Parathyroid adenoma (tissue), 2 donors: Measurements from ENCODE around the gene CNNM2.

Source experiments
- H2AFZ ChIP-seq: fragments of 300-600 bp; sonication (generic); one replicate; pipeline ENCODE4 v1.7.0; 2017; ENCODE audit warnings: antibody characterized with exemption, mild to moderate bottlenecking
- H3K27ac ChIP-seq: fragments of 300-600 bp; sonication (generic); one replicate; pipeline ENCODE4 v1.7.0; 2017
- H3K27me3 ChIP-seq: fragments of 300-600 bp; sonication (generic); one replicate; pipeline ENCODE4 v1.7.0; 2017; ENCODE audit warnings: low read length; ENCODE audit not compliant: control insufficient read depth, insufficient read depth
- H3K36me3 ChIP-seq: fragments of 300-600 bp; sonication (generic); one replicate; pipeline ENCODE4 v1.7.0; 2017; ENCODE audit warnings: low read length; ENCODE audit not compliant: control insufficient read depth, insufficient read depth
- H3K4me1 ChIP-seq: fragments of 300-600 bp; sonication (generic); one replicate; pipeline ENCODE4 v1.7.0; 2017; ENCODE audit warnings: control low read depth
- H3K4me2 ChIP-seq: fragments of 300-600 bp; sonication (generic); one replicate; pipeline ENCODE4 v1.7.0; 2017; ENCODE audit warnings: low read length
- H3K4me3 ChIP-seq: fragments of 300-600 bp; sonication (generic); one replicate; pipeline ENCODE4 v1.7.0; 2017; ENCODE audit warnings: low read depth, low read length
- H3K79me2 ChIP-seq: fragments of 300-600 bp; sonication (generic); one replicate; pipeline ENCODE4 v1.7.0; 2017; ENCODE audit warnings: control low read depth
- H3K9ac ChIP-seq: fragments of 300-600 bp; sonication (generic); one replicate; pipeline ENCODE4 v1.7.0; 2017; ENCODE audit warnings: mild to moderate bottlenecking
- H3K9me3 ChIP-seq: fragments of 300-600 bp; sonication (generic); one replicate; pipeline ENCODE4 v1.7.0; 2017; ENCODE audit warnings: low read length; ENCODE audit not compliant: control insufficient read depth
- TF ChIP-seq, protein P1 (sequence below): fragments of 300-600 bp; sonication (generic); IDR thresholded peaks from one replicate; pipeline ENCODE4 v1.7.0; 2017; ENCODE audit warnings: antibody characterized with exemption, mild to moderate bottlenecking
- donor health status: primary hyperparathyroidism.

The CNNM2 gene

DNA sequence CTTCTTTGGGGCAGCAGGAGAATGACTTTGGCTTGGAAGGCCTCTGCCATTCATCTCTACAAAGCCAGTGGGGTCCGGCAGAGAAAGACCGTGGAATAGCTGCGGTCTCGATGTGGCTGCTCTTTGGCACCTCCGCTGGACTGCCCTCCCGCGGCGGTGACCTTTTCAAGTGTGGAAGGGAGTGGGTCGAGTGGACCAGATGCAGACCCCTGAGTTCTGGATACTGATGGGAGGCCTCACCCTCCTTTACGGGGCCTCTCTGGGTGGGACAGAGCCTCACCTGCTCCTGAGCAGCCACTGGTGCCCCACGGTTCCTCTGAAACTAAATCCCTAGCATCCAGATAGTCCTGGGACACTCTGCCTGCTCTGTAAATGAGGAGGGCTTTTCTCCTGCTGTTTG lies 161.9 kb downstream of the CNNM2 start:
- Histone ChIP-seq H3K9ac (no peak overlapping the region), H3K4me3 (no peak overlapping the region), H3K4me2 (no peak overlapping the region), H2AFZ (no peak overlapping the region), H3K27me3 (no peaks in the 10 kb centered on the region), H3K27ac (no peak overlapping the region), H3K79me2 (no peaks in the 10 kb centered on the region), H3K4me1 (no peaks in the 10 kb centered on the region), H3K9me3 (no peaks in the 10 kb centered on the region), H3K36me3 (no peaks in the 10 kb centered on the region)
- TF ChIP-seq, protein P1, sequence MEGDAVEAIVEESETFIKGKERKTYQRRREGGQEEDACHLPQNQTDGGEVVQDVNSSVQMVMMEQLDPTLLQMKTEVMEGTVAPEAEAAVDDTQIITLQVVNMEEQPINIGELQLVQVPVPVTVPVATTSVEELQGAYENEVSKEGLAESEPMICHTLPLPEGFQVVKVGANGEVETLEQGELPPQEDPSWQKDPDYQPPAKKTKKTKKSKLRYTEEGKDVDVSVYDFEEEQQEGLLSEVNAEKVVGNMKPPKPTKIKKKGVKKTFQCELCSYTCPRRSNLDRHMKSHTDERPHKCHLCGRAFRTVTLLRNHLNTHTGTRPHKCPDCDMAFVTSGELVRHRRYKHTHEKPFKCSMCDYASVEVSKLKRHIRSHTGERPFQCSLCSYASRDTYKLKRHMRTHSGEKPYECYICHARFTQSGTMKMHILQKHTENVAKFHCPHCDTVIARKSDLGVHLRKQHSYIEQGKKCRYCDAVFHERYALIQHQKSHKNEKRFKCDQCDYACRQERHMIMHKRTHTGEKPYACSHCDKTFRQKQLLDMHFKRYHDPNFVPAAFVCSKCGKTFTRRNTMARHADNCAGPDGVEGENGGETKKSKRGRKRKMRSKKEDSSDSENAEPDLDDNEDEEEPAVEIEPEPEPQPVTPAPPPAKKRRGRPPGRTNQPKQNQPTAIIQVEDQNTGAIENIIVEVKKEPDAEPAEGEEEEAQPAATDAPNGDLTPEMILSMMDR: no peak

DNA sequence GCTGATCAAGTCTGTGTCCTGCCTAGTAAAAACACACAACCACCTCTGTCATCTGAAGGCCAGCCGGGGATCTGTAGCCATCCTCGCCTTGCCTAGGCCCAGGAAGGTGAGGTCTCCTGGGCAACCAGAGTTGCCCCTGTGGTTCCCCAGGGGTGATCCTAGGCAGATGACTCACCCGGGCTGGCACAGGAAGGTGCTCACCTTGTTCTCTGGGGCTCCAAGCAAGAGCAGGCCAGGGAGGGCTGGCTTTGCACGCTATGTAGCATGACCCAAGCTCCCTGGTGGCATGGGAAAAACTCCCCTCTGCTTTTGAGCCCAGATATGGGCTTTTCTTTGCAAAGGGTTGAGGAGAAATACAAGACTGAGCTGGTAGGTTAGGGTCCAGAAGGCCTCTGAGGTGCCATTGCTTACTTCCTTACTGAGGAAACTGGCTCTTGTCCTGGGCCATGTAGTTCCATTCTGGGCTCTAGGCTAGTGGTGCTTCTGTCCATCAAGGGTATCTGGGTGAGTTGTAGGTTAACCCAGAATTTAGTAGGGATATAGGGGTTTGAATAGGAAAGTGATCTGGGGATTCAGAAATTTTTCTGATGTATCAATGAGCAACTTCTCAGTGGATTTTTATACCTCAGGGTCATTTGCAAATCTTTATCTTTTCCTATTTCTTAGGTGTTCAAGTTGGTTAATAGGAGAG lies 162.9 kb downstream of the CNNM2 start:
- Histone ChIP-seq H3K9ac (no peak overlapping the region), H3K4me3 (no peak overlapping the region), H3K27me3 (no peaks in the 10 kb centered on the region), H3K79me2 (no peaks in the 10 kb centered on the region), H3K36me3 (no peaks in the 10 kb centered on the region), H3K9me3 (no peaks in the 10 kb centered on the region), H3K27ac (no peak overlapping the region), H3K4me1 (no peaks in the 10 kb centered on the region), H2AFZ (no peak overlapping the region), H3K4me2 (no peak overlapping the region)
- TF ChIP-seq, protein P1: no peak

DNA sequence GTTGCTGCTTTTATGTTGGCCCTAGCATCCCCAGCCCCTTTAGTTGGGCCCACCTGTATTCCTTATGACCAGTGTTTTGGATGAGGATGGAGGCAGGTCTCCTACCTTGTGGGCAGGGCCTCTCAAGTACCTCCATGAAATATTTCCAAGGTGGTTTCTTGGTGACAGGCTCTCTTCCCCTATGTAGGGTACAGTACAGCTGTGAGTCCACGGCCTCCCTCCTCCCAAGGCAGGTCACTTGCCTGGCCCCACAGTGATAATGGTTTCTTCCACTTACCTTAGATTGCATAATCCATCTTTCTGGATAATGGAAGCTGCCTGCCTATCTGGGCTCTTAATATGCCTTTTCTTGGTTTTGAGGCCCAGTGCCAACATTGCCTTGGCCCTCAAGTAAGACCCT lies 164.6 kb downstream of the CNNM2 start:
- no peak overlapping the region for H3K4me3 ChIP-seq
- H3K27ac ChIP-seq: no peak overlapping the region
- no peaks in the 10 kb centered on the region for H3K36me3 ChIP-seq

DNA sequence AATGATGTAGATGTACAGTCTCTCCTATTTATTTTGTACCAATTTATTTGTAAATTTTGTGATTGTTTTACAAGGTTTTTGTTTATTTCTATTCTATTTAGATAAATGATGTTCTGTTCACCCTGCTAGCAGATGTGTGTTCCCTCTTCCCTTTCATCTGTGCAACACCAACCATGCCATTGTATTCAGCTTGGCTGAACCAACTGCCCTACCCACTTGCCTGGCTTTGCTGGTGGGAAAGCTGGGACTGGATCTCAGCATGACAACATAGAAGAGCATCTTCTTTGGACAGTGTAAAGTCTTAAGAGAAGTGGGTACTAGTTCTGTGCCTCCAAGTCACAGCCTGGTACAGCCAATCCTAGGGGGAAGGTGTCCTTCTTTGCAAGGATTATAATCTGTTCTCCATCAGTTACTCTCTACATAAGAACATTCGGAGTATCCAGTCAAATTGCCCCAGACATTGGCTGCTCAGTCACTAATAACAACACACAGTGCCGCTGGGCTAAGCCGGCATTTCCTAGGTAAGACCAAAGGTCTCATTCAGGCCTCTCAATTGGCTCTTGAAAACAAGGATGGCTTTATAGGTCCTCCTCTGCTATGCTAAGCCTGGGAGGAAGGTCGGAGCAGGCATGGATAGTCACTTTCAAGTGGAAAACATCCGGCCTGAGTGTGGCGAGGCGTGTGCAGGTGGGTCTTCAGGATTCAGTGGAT lies 165.3 kb downstream of the CNNM2 start:
- Histone ChIP-seq H3K79me2 (no peaks in the 10 kb centered on the region), H3K9me3 (no peaks in the 10 kb centered on the region), H3K36me3 (no peaks in the 10 kb centered on the region)

More for the DNA sequence above, 164.6 kb downstream of the CNNM2 start:
- no peaks in the 10 kb centered on the region for H3K27me3 ChIP-seq
- no peak overlapping the region for H3K9ac ChIP-seq
- no peak overlapping the region for H3K4me2 ChIP-seq
- TF ChIP-seq, protein P1: no peak
- no peaks in the 10 kb centered on the region for H3K4me1 ChIP-seq
- no peak overlapping the region for H2AFZ ChIP-seq
- H3K9me3 ChIP-seq: no peaks in the 10 kb centered on the region
- no peaks in the 10 kb centered on the region for H3K79me2 ChIP-seq

More for the DNA sequence above, 165.3 kb downstream of the CNNM2 start:
- TF ChIP-seq, protein P1: no peak
- H3K4me1 ChIP-seq: no peaks in the 10 kb centered on the region
- H2AFZ ChIP-seq: no peak overlapping the region
- H3K9ac ChIP-seq: no peak overlapping the region
- no peak overlapping the region for H3K4me2 ChIP-seq
- no peak overlapping the region for H3K4me3 ChIP-seq
- H3K27ac ChIP-seq: no peak overlapping the region
- no peaks in the 10 kb centered on the region for H3K27me3 ChIP-seq
